ENCODE results near the gene WDFY2.
"Not testable (repeated sequence)": the region's sequence is repeated elsewhere in the genome, so short reads cannot be mapped to it uniquely, and the experiment has no call there.

WDFY2 gene

GRCh38 chr13:51635137-51635878 is 51.0 kb downstream of the WDFY2 start:
- no peak for DNase-seq

DNA sequence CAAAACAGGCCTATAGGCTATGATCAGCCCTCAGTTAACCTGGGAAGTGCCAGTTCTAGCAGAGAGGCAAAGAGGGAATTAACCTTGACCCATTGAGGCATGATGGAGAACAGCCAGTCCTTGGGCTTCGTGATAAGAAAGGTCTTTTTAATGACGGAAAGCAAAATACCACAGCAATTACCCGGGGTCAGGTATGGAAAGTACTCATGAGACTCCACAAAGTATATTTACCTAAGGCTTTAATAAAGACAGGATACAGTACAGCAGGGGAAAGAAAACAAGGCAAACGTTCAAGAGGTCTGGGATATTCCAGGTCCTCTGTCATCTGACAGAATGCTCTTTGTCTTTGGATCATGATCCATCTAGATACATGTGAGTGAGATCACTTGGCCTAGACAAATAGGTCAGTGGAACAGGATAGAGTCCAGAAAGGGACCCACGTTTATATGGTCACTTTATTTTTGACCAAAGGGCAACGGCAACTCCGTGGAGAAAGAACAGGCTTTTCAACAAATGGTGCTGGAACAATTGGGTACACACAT is 52.2 kb downstream of the WDFY2 start:
- DNase-seq, result no peak

DNA sequence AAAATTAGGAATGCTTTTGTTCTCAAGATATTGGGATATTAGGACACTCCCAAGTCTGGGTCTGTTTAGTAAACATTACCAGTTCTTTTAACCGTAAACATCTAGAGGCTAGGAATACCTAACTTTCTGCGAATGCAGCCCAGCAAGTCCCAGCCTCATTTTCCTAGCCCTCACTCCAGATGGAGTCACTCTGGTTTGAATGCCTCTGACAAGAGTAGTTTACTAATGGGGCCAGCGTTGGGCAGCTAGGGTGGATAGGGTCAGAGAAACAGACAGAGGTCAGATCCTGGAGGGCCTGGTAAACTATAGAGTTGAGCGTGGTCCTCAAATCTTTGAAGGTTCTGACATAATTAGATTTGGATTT is 53.6 kb downstream of the WDFY2 start:
- no peak for DNase-seq

DNA sequence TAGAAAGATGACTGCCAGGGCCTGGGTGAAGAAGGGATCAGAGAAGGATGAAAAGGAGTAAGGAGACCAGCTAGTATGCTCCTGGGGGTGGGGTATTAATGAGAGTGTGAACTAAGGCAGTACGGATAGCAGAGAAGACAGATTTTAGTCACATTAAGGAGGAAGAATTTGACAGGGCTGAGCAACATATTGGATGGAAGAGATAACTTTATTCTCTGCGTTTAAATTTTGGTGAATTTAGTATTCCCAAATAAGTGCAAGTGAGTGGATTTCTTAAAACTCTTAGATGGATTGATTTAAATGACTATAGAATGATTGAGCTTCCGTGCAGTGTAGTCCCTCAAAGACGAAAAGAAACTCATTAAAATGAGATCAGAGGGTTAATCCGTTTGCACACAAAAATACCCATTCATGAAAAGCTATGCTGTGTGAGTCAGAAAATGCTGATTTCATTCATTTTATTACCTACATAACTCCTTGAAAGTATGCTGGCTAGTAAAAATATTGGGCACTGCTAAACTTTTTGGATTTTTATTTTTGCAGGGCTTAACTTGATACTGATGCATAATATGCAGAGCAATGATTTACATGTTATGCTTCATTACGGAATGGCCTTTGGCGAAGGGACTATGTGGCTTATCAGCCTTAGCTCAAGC is 54.1 kb downstream of the WDFY2 start:
- DNase-seq, result no peak

DNA sequence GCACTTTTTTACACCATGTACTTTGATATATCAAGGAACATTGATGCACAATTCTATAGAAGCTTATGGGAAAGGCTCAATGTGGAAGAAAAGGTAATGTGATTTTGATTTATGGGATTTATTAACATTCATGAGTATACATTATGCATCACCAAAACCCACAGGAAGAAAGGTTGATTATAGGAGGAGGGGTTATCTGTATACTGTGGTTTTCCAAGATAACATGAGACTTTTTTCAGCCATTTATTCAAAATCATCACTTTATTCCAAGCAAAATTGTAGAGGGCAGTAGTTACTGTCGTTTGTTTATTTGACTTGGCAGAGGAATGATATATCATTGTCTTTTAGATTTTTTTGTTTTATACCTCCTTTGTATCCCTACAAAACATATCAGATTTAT is 54.9 kb downstream of the WDFY2 start:
- DNase-seq, result no peak

DNA sequence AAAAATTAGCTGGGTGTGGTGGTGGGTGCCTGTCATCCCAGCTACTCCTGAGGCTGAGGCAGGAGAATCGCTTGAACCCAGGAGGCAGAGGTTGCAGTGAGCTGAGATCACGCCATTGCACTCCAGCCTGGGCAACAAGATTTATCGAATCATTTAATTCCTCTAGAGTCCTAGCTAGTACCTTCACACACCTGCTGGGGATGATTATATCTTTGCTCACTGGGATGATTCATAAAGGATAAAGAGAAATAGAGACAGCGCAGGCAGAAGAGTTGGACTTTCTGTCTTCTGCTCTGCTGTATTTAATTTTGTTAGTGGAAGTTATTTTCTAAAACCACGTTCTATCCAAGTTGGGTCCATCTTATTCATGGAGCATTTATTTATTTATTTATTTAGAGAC is 56.4 kb downstream of the WDFY2 start:
- not testable (repeated sequence) for DNase-seq

- DNase-seq, result no peak
These were observed 59.0 kb downstream of the WDFY2 start for GRCh38 chr13:51643105-51643881.

- DNase-seq, result no peak
These were observed 59.6 kb downstream of the WDFY2 start for GRCh38 chr13:51643882-51644281.

- no peak for DNase-seq
These were observed 60.4 kb downstream of the WDFY2 start for GRCh38 chr13:51644654-51645053.

- no peak for DNase-seq
These were observed 60.9 kb downstream of the WDFY2 start for GRCh38 chr13:51645154-51645650.

DNA sequence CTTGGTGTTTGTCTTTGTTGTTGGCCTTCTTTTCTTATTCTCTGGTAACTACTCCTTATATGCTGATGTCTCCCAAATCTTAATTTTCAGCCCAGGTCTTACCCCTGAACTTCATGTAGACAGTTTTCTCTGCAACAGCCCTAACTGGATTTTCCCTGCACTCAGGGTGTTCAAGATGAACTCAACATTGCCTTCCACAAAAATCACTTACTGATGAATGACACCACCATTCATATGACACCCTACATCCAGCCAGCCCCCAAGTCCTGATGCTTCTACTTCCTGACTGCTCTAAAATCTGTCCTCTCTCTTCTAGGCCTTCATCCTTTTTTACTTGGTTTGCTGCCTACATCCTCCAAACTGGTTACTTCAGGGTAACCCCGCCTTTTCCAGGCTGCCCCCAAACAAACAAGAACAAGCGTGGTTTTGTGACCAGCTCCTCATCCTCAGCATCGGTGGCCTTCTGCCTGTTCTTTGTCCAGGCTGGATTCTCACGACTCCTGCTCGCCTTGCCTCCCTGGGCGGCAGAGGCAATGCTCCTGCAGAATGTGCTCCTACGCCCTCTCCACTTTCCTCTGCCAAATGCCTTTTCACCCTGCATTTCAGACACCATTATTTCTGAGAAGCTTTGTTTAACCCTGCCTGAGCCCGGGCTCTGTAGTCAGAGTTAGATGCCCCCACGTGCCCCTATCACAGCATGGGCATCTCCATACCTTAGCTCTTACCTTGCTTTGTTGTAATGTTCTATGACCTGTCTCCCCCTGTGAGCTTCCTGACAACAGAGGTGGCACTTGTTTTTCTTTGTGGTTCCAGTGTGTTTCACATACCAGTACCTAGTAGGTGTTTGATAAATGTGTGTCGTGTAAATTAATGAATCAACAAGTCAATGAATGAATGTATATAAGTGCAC is 61.8 kb downstream of the WDFY2 start:
- DNase-seq, result no peak

GRCh38 chr13:51647067-51647466 is 62.8 kb downstream of the WDFY2 start:
- no peak for DNase-seq

DNA sequence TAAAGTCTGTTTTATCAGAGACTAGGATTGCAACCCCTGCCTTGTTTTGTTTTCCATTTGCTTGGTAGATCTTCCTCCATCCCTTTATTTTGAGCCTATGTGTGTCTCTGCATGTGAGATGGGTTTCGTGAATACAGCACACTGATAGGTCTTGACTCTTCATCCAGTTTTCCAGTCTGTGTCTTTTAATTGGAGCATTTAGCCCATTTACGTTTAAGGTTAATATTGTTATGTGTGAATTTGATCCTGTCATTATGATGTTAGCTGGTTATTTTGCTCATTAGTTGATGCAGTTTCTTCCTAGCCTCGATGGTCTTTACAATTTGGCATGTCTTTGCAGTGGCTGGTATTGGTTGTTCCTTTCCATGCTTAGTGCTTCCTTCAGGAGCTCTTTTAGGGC is 67.9 kb downstream of the WDFY2 start:
- DNase-seq, result not testable (repeated sequence)

DNA sequence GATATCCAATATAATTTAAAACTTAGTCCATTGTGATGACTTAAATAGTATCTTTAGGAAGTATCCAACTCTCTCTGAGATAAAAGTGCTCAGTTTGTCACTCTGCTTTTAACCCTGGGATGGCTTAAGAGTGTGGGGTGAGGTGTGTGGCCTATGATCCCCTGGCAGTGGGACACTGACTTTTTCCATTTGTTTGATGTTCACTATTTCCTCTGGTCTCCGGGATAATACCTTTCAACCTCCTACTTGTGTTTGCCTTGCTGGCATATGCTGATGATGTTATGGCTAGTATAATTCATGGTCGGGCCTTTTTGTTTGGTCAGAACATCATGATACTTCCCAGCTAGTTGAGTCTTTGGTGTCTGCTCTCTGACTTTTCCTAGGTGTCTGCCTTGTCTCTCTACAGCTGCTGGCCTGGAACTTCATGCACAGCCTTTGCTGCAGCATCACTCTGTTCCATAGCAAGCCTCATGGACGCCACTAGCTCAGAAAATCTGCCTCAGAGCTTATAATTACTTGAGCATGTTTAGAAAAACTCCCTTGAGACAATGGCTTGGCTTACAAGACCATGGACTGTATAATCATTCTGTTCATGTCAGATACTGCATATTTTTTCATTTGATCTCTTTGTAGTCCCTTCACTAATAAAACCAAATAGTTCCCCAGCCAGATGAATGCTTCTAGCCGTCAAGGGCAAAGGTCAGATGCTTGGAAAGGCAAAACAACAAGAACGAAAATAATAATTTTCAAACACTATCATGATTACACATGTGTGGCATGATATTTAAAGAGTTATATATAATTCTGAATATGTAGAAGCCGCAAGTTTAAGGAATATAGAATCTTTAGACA is 75.2 kb downstream of the WDFY2 start:
- DNase-seq, result no peak

DNA sequence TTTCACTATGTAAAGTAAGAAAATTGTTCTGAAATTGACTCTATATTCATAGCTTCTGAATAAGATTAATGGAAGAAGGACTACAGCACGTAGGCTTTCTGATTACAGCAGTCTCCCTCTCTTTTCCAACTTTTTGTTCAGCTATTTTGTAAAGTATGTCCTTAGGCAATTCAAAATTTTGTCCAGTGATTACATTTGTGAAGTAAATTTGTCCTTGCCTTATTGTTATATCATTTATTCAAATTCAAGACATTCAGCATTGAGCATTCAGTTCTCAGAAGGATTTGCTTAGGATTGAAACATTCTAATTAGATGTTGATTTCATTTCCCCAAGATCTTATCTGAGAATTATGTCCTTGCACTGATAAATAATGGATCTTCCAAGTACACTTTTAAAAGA is 76.6 kb downstream of the WDFY2 start:
- no peak for DNase-seq

- DNase-seq, result no peak
These were observed 80.0 kb downstream of the WDFY2 start for GRCh38 chr13:51663973-51664957.

DNA sequence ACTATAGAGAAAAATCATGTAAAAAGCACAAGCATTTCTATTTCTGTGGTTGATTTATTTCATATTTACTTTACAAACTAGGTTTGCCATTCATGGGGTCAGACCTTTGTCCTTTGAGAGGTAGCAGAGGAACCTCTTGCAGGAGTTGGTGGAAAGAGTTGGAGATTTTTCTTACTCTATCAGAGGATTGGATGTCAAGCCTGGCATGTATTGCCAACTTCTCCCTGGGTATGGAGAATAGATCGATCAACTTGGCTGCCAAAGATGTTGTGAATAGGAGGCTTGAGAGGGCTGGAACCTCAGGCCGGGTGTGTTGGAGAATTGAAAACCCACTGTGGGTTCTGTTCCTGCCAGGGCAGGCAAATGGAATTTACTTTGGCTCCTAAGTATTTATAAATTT is 81.2 kb downstream of the WDFY2 start:
- DNase-seq, result no peak

DNA sequence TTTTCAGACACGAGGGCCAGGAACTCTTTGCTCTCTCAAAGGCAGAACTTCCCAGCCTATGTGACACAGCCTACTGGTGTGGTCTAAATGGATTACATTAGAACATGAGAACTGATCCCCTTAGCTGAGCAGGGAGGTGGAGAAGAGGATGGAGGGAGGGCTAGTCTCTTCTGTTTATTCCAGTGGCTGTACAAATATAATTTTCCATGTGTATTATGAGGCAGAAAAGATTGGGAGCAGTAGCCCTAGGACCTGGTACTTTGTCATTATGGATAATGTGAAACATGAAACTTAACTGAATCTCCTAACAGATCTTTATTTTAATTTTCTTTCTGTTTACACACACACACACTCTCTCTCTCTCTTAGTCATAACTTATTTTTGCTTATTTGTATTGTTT is 82.1 kb downstream of the WDFY2 start:
- no peak for DNase-seq

GRCh38 chr13:51666839-51667238 is 82.6 kb downstream of the WDFY2 start:
- no peak for DNase-seq

- DNase-seq, result no peak
These were observed 84.4 kb downstream of the WDFY2 start for GRCh38 chr13:51668580-51669195.

All from SHP77 treated with DMSO at 0.1 percent for 48 hours (cell line).